ENCODE measurements around the gene ZNF23. TPM values are rescaled to one million over a fixed set of nuclear protein-coding genes. Genes with fewer than 3 reads are reported as not detected.

The ZNF23 gene
- total RNA-seq, 1 donor from 2014 or later: 18.2 TPM

DNA sequence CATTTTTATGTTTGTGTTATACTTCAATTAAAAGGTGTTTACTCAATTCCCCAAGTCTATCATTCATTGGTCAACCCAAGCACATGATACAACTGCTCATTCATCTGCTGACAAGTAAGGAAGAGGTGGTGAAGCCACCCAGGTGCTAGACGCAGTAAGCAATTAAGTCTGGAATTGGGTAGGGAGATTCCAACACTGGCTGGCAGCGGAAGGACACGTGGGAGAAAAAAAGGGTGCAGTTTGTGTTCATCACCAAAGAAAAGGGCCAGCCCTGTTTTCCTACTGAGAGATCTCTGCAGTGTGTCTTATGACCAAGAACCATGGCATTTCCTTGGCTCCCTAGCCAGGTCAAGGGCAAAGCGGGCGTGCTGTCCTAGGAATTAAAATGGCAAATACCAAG lies 11.8 kb upstream of the ZNF23 start:
- Mint-ChIP-seq H3K36me3 (no peaks in the 10 kb centered on the region), H3K4me3 (no peak overlapping the region), H3K4me1 (no peaks in the 10 kb centered on the region), H3K9me3 (no peaks in the 10 kb centered on the region), H3K27me3 (ENCODE audit: insufficient read depth, low read depth) (no peaks in the 10 kb centered on the region), H3K27ac (no peak overlapping the region)
- DNase-seq (ENCODE audit: low spot score): no peak
- no peak overlapping the region for H2AFZ ChIP-seq (replicated peaks)
- peaks cover 3% of the 10 kb centered on the region for H4K20me1 ChIP-seq (ENCODE audit: low read depth)
- H3K9ac ChIP-seq: no peak overlapping the region
- H3F3A ChIP-seq (ENCODE audit: low read depth): no peaks in the 10 kb centered on the region
- no peak overlapping the region for H3K4me2 ChIP-seq
- no peaks in the 10 kb centered on the region for H3K27me3 ChIP-seq
- no peaks in the 10 kb centered on the region for H3K4me1 ChIP-seq
- H3K27ac ChIP-seq: no peak overlapping the region
- H3K9me3 ChIP-seq (ENCODE audit: low read depth): no peaks in the 10 kb centered on the region
- H3K4me3 ChIP-seq: no peak overlapping the region
- no peaks in the 10 kb centered on the region for H3K36me3 ChIP-seq
- no peaks in the 10 kb centered on the region for H3K79me2 ChIP-seq (ENCODE audit: low read depth)
- no peak for TF ChIP-seq EZH2 (IDR thresholded peaks at IDR 0.05)
- TF ChIP-seq EZH2phosphoT487 (IDR thresholded peaks at IDR 0.05): no peak
- TF ChIP-seq, protein P1, sequence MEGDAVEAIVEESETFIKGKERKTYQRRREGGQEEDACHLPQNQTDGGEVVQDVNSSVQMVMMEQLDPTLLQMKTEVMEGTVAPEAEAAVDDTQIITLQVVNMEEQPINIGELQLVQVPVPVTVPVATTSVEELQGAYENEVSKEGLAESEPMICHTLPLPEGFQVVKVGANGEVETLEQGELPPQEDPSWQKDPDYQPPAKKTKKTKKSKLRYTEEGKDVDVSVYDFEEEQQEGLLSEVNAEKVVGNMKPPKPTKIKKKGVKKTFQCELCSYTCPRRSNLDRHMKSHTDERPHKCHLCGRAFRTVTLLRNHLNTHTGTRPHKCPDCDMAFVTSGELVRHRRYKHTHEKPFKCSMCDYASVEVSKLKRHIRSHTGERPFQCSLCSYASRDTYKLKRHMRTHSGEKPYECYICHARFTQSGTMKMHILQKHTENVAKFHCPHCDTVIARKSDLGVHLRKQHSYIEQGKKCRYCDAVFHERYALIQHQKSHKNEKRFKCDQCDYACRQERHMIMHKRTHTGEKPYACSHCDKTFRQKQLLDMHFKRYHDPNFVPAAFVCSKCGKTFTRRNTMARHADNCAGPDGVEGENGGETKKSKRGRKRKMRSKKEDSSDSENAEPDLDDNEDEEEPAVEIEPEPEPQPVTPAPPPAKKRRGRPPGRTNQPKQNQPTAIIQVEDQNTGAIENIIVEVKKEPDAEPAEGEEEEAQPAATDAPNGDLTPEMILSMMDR (IDR thresholded peaks at IDR 0.05): no peak

DNA sequence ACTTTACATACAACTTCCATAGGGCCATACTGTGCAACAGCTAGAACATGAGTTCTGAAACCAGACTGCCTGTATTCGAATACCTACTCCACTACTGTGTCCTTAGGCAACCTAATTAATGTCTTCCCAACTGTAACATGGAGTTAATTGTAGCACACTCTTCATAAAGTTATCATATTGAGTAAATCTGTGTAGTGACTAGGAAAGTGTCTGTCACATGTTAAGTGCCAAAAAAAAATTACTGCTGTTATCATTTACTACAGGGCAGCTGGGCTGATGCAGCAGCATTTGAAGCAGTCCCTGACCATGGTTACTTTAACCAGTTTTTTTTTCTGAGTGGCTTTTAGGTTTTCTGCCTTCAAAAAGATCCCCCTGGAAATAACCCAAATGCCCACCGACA lies 10.9 kb upstream of the ZNF23 start:
- H3K9ac ChIP-seq: no peak overlapping the region
- H4K20me1 ChIP-seq (ENCODE audit: low read depth): peaks cover 12% of the 10 kb centered on the region
- H3K27me3 ChIP-seq: no peaks in the 10 kb centered on the region
- no peaks in the 10 kb centered on the region for H3K36me3 ChIP-seq
- H3K4me1 ChIP-seq: no peaks in the 10 kb centered on the region
- no peak for DNase-seq (ENCODE audit: low spot score)
- H3K9me3 Mint-ChIP-seq: no peaks in the 10 kb centered on the region
- no peaks in the 10 kb centered on the region for H3K79me2 ChIP-seq (ENCODE audit: low read depth)
- H3K4me2 ChIP-seq: no peak overlapping the region
- TF ChIP-seq, protein P1 (IDR thresholded peaks at IDR 0.05): no peak
- TF ChIP-seq EZH2phosphoT487 (IDR thresholded peaks at IDR 0.05): no peak
- no peak for TF ChIP-seq EZH2 (IDR thresholded peaks at IDR 0.05)
- H3K27ac ChIP-seq: no peak overlapping the region
- no peaks in the 10 kb centered on the region for H3K9me3 ChIP-seq (ENCODE audit: low read depth)
- H3F3A ChIP-seq (ENCODE audit: low read depth): no peaks in the 10 kb centered on the region
- no peaks in the 10 kb centered on the region for H3K4me1 Mint-ChIP-seq
- no peak overlapping the region for H3K27ac Mint-ChIP-seq
- no peak overlapping the region for H2AFZ ChIP-seq (replicated peaks)
- H3K4me3 ChIP-seq: no peak overlapping the region
- no peaks in the 10 kb centered on the region for H3K27me3 Mint-ChIP-seq (ENCODE audit: insufficient read depth, low read depth)
- no peak overlapping the region for H3K4me3 Mint-ChIP-seq
- H3K36me3 Mint-ChIP-seq: no peaks in the 10 kb centered on the region

DNA sequence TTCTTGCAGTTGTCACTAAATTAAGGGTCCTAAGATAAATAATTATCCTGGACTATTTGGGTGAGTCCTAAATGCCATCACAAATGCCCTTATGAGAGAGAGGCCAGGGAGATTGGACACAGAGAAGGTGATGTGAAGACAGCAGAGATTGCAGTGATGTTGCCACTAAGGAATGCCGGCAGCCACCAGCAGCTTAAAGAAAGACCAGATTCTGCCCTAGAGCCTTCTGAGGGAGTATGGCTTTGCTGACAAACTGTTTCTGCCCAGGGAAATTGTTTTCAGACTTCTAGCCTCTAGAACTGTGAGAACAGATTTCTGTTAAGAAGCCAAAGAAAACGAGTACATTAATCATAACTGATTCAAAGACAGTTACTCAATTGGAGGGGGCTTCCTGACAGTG lies 10.0 kb upstream of the ZNF23 start:
- Mint-ChIP-seq H3K4me1 (no peaks in the 10 kb centered on the region), H3K9me3 (no peaks in the 10 kb centered on the region)

DNA sequence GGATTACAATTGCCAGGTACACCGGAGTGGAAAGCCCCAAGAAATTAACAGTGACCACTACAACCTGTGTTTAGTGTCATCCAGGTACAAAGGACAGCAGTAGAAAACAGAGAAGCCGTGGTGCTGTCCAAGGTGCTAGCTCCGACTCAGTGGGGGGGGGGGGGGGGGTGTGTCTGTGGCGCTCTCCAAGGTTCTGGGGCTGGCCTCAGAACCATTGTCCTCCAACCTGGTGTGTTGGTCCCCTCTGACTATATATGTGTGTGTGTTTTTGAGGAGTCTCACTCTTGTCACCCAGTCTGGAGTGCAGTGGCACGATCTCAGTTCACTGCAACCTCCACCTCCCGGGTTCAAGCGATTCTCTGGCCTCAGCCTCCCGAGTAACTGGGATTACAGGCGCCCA lies 5.8 kb upstream of the ZNF23 start:
- peak; percentile 85 for DNase-seq (ENCODE audit: low spot score)
- no peaks in the 10 kb centered on the region for H3K9me3 Mint-ChIP-seq
- H3K9ac ChIP-seq: no peak overlapping the region

More for the DNA sequence above, 10.0 kb upstream of the ZNF23 start:
- no peak overlapping the region for H3K4me3 ChIP-seq
- H3K79me2 ChIP-seq (ENCODE audit: low read depth): no peaks in the 10 kb centered on the region
- H3K4me1 ChIP-seq: no peaks in the 10 kb centered on the region
- no peak for DNase-seq (ENCODE audit: low spot score)
- H2AFZ ChIP-seq (replicated peaks): no peak overlapping the region
- no peak overlapping the region for H3K9ac ChIP-seq
- no peak overlapping the region for H3K27ac ChIP-seq
- H3K27ac Mint-ChIP-seq: no peak overlapping the region
- no peaks in the 10 kb centered on the region for H3K9me3 ChIP-seq (ENCODE audit: low read depth)
- no peak overlapping the region for H3K4me3 Mint-ChIP-seq
- no peaks in the 10 kb centered on the region for H3K36me3 ChIP-seq
- H3K36me3 Mint-ChIP-seq: no peaks in the 10 kb centered on the region
- peaks cover 17% of the 10 kb centered on the region for H4K20me1 ChIP-seq (ENCODE audit: low read depth)
- H3K27me3 Mint-ChIP-seq (ENCODE audit: insufficient read depth, low read depth): no peaks in the 10 kb centered on the region
- no peaks in the 10 kb centered on the region for H3F3A ChIP-seq (ENCODE audit: low read depth)
- TF ChIP-seq EZH2phosphoT487 (IDR thresholded peaks at IDR 0.05) (no peak), EZH2 (IDR thresholded peaks at IDR 0.05) (no peak)
- H3K27me3 ChIP-seq: no peaks in the 10 kb centered on the region
- no peak overlapping the region for H3K4me2 ChIP-seq

More for the DNA sequence above, 5.8 kb upstream of the ZNF23 start:
- no peaks in the 10 kb centered on the region for H3F3A ChIP-seq (ENCODE audit: low read depth)
- H3K79me2 ChIP-seq (ENCODE audit: low read depth): no peaks in the 10 kb centered on the region
- no peaks in the 10 kb centered on the region for H3K27me3 ChIP-seq
- Mint-ChIP-seq H3K36me3 (no peaks in the 10 kb centered on the region), H3K27ac (no peak overlapping the region), H3K4me3 (no peak overlapping the region), H3K27me3 (ENCODE audit: insufficient read depth, low read depth) (no peaks in the 10 kb centered on the region), H3K4me1 (peaks cover 3% of the 10 kb centered on the region)
- H3K4me3 ChIP-seq: no peak overlapping the region
- H3K36me3 ChIP-seq: no peaks in the 10 kb centered on the region
- no peak overlapping the region for H3K27ac ChIP-seq
- TF ChIP-seq EZH2phosphoT487 (IDR thresholded peaks at IDR 0.05): no peak
- H2AFZ ChIP-seq (replicated peaks): no peak overlapping the region
- H4K20me1 ChIP-seq (ENCODE audit: low read depth): peaks cover 17% of the 10 kb centered on the region
- no peaks in the 10 kb centered on the region for H3K9me3 ChIP-seq (ENCODE audit: low read depth)
- H3K4me2 ChIP-seq: no peak overlapping the region
- no peaks in the 10 kb centered on the region for H3K4me1 ChIP-seq

Data from neural progenitor cell (in vitro differentiated cells).